Stimulated activated CD8-positive, alpha-beta memory T cell treated with anti-CD3 and anti-CD28 coated beads, Interleukin-15, amount 100 ng/mL, for 4 hours (primary cell): ENCODE results near the gene TXNRD2.

Source experiments
- DNase-seq, 2 donors: peaks; one replicate each; pipeline ENCODE4 v3.0.0-alpha.2; 2020; ENCODE audit warnings: low read depth in 2 of 2

The TXNRD2 gene

DNA sequence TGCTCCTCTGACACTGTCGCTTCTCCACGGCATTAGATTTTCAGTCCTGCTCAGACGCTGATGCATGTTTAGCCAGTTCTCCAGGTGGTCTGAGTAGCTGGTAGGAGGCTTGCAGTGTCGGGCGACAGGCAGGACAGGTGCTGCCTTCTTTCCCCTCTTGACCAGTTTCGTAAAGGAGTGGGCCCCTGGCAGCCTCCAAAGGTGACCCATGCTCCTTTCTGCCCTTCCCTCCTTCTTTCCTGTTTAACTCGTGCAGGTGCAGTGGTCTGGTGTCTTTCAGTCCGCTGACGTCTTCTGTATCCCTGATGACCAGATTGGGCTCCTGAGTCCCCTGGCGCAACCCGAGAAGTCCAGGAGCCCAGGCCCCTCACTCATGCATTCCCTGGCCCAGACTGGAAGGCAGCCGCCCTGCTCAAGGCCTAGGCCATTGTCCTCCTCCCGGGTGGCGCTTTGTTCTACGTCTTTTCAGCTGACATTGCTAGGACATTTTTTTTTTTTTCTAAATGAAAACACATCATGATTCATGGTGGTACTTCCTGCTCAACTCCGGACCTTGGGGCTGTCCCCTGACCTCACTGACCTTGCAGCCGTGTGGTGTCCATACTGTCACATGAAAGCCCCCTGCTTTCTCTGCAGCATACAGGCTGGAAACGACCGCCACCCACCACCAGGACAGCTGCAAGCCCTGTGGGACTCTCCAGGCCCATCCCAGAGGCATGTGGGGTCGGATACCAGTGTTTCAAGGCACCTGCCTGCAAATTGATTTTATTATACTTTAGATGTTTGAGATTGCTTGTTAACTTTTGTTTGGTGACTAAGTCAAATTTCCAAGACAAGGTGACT, 25.5 kb upstream of the TXNRD2 start:
- DNase-seq = no peak

GRCh38 chr22:19965771-19966709, 24.4 kb upstream of the TXNRD2 start:
- DNase-seq = no peak

DNA sequence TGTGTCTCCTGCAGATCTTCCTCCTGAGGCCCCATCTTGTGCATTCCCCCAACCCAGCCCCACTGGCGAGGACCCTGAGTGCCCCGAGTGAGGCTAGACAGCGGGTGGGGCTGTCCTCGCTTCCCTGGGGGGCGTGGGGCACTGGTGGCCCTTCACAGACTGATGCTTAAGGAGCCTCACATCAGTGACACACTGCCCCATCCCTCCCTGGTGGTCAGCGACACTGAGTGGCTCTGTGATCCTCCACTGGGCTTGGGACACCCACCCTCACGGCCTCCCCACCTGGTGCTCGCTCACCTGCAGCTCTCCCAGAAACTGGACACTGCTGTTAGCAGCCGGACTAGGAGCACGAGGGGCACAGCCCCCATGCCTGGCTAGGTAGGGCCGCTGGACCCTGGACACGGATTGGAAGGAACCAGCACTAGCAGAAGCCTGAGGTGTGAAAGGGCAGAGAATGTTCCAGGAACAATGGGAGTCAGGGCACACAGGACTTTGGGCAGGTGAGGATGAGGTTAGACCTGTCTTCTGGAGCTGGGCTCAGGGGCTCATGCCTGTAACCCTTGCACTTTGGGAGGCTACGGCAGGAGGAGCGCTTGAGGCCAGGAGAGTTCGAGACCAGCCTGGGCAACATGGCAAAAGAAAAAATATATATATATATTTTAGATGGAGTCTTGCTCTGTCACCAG, 23.2 kb upstream of the TXNRD2 start:
- DNase-seq = no peak

- no peak for DNase-seq
Measured at GRCh38 chr22:19963863-19964642, 22.4 kb upstream of the TXNRD2 start.

DNA sequence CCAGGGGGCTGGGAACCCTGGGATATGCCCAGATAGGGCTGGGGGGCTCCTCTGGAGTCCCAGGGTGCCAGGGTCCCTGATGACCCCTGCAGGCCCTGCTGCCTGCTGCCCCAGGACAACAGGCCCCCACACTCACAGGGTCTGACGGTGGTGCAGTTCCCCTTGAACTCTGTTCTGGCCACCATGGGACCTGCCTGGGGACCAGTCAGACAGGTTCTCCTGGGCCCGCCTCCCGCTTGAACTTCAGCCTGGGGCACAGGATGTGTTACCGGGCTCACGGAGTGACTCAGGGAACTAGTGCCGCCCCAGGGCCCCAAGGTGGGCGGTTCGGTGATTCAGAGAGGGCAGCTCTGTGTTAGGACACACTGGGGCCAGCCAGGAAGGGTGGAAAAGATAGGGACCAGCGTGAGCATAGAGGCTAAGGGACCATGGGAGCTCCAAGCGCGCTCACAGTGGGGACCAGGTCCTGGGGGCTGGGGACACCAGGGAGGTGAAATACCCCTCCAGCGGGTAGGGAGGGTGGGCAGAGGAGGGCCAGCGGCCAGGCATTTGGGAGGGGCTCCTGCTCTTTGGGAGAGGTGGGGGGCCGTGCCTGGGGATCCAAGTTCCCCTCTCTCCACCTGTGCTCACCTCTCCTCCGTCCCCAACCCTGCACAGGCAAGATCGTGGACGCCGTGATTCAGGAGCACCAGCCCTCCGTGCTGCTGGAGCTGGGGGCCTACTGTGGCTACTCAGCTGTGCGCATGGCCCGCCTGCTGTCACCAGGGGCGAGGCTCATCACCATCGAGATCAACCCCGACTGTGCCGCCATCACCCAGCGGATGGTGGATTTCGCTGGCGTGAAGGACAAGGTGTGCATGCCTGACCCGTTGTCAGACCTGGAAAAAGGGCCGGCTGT, 21.5 kb upstream of the TXNRD2 start:
- DNase-seq = no peak

GRCh38 chr22:19962246-19962908, 20.8 kb upstream of the TXNRD2 start:
- no peak for DNase-seq

DNA sequence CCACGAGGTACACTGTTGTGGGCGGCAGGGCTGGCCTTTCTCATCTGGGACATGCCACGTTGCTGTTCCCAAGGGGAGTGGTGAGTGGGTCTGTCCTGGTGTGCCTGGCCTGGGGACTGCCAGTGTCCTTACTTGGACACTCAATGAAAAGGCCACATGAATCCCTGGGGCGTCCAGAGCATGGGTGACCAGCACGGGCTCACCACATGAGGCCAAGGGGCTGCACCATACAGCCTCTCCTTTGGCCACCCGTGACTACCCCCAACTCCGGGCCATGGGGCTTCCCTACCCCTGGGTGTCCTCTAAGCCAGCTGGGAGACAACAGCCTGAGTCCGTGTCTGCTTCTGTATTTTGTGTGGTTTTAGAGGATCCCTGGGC, 20.2 kb upstream of the TXNRD2 start:
- no peak for DNase-seq

DNA sequence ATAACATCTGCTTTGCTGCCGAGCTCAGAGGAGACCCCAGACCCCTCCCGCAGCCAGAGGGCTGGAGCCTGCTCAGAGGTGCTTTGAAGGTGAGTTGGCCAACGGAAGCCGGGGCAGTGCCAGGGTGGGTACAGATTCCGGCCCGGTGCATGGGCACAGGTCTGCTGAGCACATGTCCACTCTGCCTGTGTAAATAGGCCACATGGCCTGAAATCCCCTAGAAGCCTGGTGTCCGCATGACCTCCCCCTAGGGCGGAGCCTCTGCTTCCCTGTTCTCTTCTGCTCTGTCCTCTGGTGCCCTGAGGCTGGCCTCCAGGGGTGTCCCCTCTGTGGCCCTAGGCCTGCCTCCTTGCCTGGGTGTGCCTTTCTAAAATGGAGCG, 19.6 kb upstream of the TXNRD2 start:
- no peak for DNase-seq

GRCh38 chr22:19960491-19961200, 19.0 kb upstream of the TXNRD2 start:
- DNase-seq = no peak

- no peak for DNase-seq
Measured at GRCh38 chr22:19959587-19960490, 18.2 kb upstream of the TXNRD2 start.

DNA sequence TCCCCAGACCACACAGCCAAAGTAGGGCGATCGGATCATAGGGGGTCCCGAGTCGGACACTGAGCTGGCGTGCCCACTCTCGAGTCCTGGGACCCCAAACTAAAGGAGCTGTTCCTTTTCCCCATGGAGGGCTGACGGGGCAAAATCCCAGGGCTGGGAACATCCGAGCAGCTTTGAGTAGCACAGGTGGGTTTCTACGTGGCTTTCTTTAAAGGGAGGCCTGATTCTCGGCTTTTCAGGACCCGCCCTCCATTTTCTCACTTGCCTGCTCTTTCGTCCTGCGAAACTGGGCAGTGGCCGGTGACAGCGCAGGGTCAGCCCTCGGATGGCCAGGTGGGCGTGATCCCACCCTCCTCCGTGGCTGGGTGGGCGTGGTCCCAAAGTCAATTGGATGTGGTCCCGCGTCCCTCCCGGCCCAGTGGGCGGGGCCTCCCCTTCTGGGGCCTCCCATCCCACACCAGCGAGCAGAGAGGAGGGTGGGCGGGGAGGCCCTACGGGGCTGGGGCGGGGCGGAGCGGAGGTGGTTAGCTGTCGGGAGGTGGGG, 17.5 kb upstream of the TXNRD2 start:
- no peak for DNase-seq

- DNase-seq = no peak
Measured at GRCh38 chr22:19958083-19959042, 16.7 kb upstream of the TXNRD2 start.

GRCh38 chr22:19957445-19957844, 15.8 kb upstream of the TXNRD2 start:
- DNase-seq = no peak

- no peak for DNase-seq
Measured at GRCh38 chr22:19955241-19956128, 13.9 kb upstream of the TXNRD2 start.

- no peak for DNase-seq
Measured at GRCh38 chr22:19951346-19951745, 9.7 kb upstream of the TXNRD2 start.
